GM18502 (cell line): ENCODE measurements around the gene PDE10A.

Source experiments
- ATAC-seq: cut with Tn5 transposase; IDR thresholded peaks from one replicate; pipeline ENCODE4 v1.9.1; 2021; ENCODE audit warnings: mild to moderate bottlenecking; ENCODE audit not compliant: unreplicated experiment, poor library complexity

Gene PDE10A

GRCh38 chr6:165446331-165446730 is 216.7 kb downstream of the PDE10A start:
- ATAC-seq = no peak

DNA sequence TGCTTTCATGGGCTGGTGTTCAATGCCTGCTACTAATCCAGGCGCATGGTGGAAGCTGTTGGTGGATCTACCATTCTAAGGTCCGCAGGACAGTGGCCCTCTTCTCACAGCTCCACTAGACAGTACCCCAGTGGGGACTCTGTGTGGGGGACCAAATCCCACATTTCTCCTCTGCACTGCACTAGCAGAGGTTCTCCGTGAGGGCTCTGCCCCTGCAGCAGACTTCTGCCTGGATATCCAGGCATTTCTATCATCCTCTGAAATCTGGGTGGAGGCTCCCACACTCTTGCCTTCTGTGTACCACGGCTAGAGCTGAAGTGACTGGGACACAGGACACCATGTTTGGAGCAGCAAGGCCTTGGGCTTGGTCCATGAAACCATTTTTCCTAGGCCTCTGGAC is 219.6 kb downstream of the PDE10A start:
- no peak for ATAC-seq

- ATAC-seq = no peak
Observed at GRCh38 chr6:165441181-165441580, 221.9 kb downstream of the PDE10A start.

- ATAC-seq = peak; percentile 71
Observed at GRCh38 chr6:165439928-165440554, 223.0 kb downstream of the PDE10A start.

DNA sequence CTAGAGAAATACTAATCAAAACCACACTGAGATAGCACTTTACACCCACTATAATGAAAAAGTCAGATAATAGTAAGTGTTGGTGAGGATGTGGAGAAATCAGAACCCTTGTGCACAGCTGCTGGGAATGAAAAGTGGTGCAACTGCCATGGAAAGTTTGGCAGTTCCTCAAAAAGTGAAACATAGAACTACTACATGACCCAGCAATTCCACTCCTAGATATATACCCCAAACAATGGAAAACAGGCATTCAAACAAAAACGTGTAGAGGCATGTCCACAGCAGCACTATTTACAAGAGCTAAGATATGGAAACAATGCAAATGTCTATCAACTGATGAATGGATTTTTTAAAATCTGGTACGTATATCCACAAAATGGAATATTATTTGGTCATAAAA is 236.1 kb downstream of the PDE10A start:
- ATAC-seq = no peak

DNA sequence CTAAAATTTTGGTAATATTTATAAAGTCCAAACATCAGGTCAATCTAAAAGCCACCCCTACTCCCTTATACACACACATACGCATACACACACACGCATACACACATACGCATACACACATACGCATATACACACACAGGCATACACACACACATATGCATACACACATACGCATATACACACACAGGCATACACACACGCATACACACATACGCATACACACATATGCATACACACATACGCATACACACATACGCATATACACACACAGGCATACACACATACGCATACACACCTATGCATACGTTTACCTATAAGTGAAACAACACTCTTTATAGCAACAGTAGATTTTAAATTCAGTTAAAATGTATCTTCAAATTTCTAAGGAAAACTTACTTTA is 240.8 kb downstream of the PDE10A start:
- ATAC-seq = no peak

- ATAC-seq = no peak
Observed at GRCh38 chr6:165417278-165417865, 245.7 kb downstream of the PDE10A start.

DNA sequence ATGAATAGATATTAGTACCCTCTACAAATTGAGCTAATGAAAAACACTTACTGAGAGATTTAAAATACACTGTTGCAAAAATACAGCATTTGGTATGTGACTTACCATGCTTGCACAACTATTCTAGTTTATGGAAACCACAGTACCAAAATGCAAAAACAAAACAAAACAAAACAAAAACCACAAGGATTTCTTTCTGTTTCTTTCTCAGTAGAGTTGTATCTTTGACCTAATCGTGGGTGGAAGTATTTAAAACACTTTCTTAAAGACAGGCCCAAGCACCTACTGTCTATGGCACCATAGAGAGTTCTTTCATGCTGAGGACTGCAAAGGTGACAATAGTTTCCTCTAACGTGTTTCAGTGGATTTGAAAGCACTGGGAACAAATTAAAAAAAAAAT is 258.3 kb downstream of the PDE10A start:
- ATAC-seq = no peak

DNA sequence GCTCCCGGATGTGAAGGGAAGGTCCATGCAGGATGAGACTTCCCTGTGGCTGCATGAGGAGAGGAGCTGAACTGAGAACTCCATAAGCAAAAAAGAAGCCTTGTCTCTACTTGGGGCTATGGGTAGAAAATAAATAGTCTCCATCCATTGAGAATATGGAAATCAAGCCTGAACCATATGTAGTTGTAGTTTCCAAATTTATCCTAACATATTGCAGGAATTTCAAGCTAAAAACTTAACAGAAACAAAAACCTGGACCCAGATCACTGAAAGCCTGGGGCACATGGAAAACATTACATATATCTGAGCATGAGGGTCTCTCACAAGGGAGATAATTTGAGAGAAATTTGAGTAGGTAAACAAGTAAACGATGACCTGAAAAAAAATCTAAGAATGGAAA is 258.7 kb downstream of the PDE10A start:
- ATAC-seq = no peak

- no peak for ATAC-seq
Observed at GRCh38 chr6:165403006-165403595, 259.9 kb downstream of the PDE10A start.

- no peak for ATAC-seq
Observed at GRCh38 chr6:165401092-165401491, 261.9 kb downstream of the PDE10A start.

DNA sequence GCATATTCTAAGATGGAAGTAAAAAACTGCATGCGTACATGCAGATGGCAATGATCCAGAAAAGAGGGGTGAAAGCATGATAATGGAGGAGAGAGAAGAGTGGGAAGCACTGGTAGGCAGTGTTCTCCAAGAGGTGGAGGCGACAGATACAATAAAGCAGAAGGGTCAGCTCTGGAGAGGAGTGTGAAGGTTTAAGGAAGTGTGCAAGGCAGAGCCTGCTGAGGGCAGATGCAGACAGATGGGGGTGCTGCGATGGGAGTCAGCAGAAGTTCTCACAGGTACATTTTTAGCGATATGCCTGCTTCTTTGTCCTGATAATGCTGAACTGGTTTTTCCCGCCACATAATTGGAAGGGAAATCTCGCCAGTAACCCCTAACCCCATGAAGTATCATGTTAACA is 272.6 kb downstream of the PDE10A start:
- no peak for ATAC-seq

GRCh38 chr6:165389534-165389933 is 273.5 kb downstream of the PDE10A start:
- ATAC-seq = no peak

- no peak for ATAC-seq
Observed at GRCh38 chr6:165383323-165383722, 279.7 kb downstream of the PDE10A start.

DNA sequence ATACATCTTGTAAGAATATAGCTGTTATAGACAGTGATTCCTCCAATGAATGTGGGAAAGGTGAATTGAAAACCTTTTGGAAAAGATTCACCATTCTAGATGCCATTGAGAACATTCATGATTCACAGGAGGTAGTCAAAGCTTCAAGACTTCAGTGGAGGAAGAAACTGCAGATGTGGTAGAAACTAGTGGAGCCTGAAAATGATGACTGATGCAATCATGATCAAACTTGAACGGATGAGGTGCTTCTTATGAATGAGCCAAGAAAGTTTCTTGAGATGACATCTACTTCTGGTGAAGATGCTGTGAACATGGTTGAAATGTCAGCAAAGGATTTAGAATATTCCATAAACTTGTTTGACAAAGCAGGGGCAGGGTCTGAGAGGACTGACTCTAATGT is 286.9 kb downstream of the PDE10A start:
- ATAC-seq = no peak

DNA sequence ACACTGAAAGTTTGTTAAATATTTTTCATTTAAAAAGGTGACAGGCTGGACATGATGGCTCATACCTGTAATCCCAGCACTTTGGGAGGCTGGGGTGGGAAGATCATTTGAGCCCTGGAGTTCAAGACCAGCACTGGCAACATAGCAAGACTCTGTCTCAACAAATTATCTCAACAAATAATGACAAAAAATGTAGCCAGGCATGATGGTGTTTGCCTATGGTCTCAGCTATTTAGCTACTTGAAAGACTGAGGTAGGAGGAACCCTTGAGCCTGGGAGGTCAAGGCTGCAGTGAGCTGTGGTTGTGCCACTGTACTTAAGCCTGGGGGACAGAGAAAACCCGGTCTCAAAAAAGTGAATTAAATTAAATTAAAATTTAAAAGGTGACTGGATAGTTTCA is 297.7 kb downstream of the PDE10A start:
- ATAC-seq = no peak

GRCh38 chr6:165345700-165346099 is 317.3 kb downstream of the PDE10A start:
- no peak for ATAC-seq

- ATAC-seq = no peak
Observed at GRCh38 chr6:165340532-165340931, 322.5 kb downstream of the PDE10A start.

DNA sequence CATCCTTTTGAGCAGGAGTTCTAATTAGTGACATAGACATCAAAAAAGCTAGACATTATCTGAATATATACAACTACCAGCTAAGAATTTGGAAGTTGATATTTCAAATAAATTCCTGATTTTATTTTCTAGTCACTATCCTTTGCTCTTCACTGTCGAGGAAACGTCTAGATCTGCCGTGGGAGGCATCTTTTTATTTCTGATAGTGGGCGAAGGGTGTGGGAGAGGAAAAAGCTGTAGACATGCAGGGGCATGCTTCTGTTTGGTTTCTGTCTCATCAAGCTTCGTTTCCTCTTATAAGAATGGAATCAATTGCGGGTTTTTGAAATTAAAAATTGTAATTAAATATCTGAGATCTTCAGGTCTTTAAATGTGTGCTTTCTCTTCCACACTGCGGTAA is 337.4 kb downstream of the PDE10A start:
- ATAC-seq = no peak

DNA sequence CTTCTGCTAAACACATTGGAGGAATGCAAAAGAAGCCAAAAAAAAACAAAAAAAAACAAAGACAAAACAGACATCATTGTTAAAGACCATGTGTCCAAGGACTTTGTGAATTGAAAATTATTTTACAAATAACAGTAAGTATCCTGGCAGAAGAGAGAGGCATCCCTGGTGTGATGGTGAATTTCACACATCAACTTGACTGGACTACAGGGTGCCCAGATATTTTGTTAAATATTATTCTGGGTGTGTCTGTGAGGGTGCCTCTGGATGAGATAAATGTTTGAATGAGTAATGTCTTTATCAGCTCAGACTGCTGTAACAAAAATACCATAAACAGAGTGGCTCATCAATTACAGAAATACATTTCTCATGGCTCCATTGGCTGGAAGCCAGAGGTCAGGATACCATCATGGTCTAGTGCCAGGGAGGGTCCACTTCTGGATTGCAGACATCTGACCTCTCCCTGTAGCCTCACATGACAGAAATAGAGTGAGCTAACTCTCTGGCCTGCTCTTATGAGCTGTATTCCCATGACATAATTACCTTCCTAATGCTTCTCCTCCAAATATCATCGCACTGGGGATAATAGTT is 341.4 kb downstream of the PDE10A start:
- no peak for ATAC-seq

DNA sequence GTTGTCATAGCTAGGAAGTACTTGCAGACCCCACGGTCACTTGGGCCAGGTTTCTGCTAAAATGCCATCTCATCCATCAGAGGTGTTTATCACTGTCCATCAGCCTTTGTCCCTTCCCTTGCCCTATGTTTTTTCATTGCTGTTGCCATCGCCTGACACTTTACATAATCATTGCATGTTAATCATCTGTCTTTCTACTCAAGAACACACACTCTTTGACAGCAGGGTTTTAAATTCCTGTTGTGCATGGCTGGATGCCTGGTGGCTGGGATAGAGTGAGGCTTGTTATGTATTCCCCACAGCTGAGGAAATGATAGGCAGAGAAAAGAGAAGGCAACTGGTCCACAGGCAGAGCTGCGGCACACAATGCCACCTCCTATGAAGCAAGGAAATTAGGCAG is 341.9 kb downstream of the PDE10A start:
- no peak for ATAC-seq

GRCh38 chr6:165317723-165318122 is 345.3 kb downstream of the PDE10A start:
- ATAC-seq = no peak
